ENCODE data around the gene ARHGAP31.

- TF ChIP-seq POLR2A (IDR thresholded peaks at IDR 0.05) (no peak), CTCF (IDR thresholded peaks at IDR 0.05) (no peak)
Measured at GRCh38 chr3:119352034-119352609, 57.9 kb downstream of the ARHGAP31 start.
